CD14-positive monocyte (primary cell): ENCODE measurements around the gene FBXO7. TPM values are rescaled to one million over a fixed set of nuclear protein-coding genes. Genes with fewer than 3 reads are reported as not detected.

Experiments
- DNase-seq, 3 donors: peaks; one replicate each; pipeline ENCODE4 v3.0.0-alpha.2; 2011 to 2022
- H2AFZ ChIP-seq: 2 replicates; pipeline ENCODE4 v1.6.0; 2012; ENCODE audit warnings: mild to moderate bottlenecking, low read depth, low read length, inconsistent platforms; ENCODE audit not compliant: insufficient read depth, poor library complexity, severe bottlenecking
- H3K27ac ChIP-seq, 2 donors: 1 replicate in 1 of 2; 2 replicates in 1 of 2; pipeline ENCODE4 v1.5.1; 2012 to 2013; ENCODE audit warnings: low read length in 2 of 2, control low read depth in 1 of 2, inconsistent platforms in 1 of 2, low read depth in 1 of 2, mild to moderate bottlenecking in 1 of 2
- H3K27me3 ChIP-seq, 2 donors: one replicate each; pipeline versions ENCODE4 v1.6.0 to v1.6.1; 2011 to 2013; ENCODE audit warnings: low read length in 2 of 2; ENCODE audit not compliant: control insufficient read depth in 2 of 2, insufficient read depth in 2 of 2
- H3K36me3 ChIP-seq, 2 donors: replicated peaks in 1 of 2; 1 replicate in 1 of 2; 2 replicates in 1 of 2; pipeline versions ENCODE4 v1.5.1 to v1.6.1; 2012 to 2013; ENCODE audit warnings: low read length in 2 of 2, control low read depth in 1 of 2, inconsistent platforms in 1 of 2, mild to moderate bottlenecking in 1 of 2; ENCODE audit not compliant: insufficient read depth in 2 of 2, control insufficient read depth in 1 of 2
- H3K4me1 ChIP-seq, 2 donors: 1 replicate in 1 of 2; 2 replicates in 1 of 2; pipeline versions ENCODE4 v1.5.1 to v1.6.1; 2012 to 2013; ENCODE audit warnings: low read length in 2 of 2, control low read depth in 1 of 2, inconsistent platforms in 1 of 2, mild to moderate bottlenecking in 1 of 2, moderate library complexity in 1 of 2; ENCODE audit not compliant: insufficient read depth in 2 of 2, control insufficient read depth in 1 of 2
- H3K4me2 ChIP-seq: replicated peaks from 2 replicates; pipeline ENCODE3; 2012; ENCODE audit warnings: low read length, moderate library complexity, mild to moderate bottlenecking; ENCODE audit not compliant: poor library complexity, severe bottlenecking; ENCODE audit errors: extremely low read depth
- H3K4me3 ChIP-seq, 3 experiments: fragments of 200-600 bp in 1 of 3; sonication (generic) in 1 of 3; replicated peaks in 1 of 3; 1 replicate in 2 of 3; 2 replicates in 1 of 3; pipeline ENCODE4 v1.5.1; 2011 to 2013; ENCODE audit warnings: low read length in 3 of 3, mild to moderate bottlenecking in 3 of 3, control low read depth in 2 of 3, low read depth in 2 of 3, inconsistent platforms in 1 of 3, moderate library complexity in 1 of 3
- H3K79me2 ChIP-seq: 2 replicates; pipeline ENCODE4 v1.6.0; 2012; ENCODE audit warnings: mild to moderate bottlenecking, control low read depth, inconsistent platforms, low read length, moderate library complexity; ENCODE audit not compliant: insufficient read depth
- H3K9ac ChIP-seq: 2 replicates; pipeline ENCODE4 v1.6.0; 2017; ENCODE audit warnings: low read length, mild to moderate bottlenecking; ENCODE audit not compliant: insufficient read depth, poor library complexity, severe bottlenecking
- H3K9me3 ChIP-seq, 2 donors: replicated peaks in 1 of 2; 1 replicate in 1 of 2; 2 replicates in 1 of 2; pipeline versions ENCODE4 v1.5.1 to v1.6.1; 2012 to 2013; ENCODE audit warnings: low read length in 2 of 2, control low read depth in 1 of 2; ENCODE audit not compliant: control insufficient read depth in 1 of 2, insufficient read depth in 1 of 2
- H4K20me1 ChIP-seq: 2 replicates; pipeline ENCODE4 v1.6.0; 2012; ENCODE audit warnings: mild to moderate bottlenecking, low read length, control low read depth, moderate library complexity; ENCODE audit not compliant: insufficient read depth
- H3K27ac Mint-ChIP-seq, 7 donors: one replicate each; pipeline ENCODE4 v1.8.0; 2020; ENCODE audit warnings: mild to moderate bottlenecking in 7 of 7, mixed read lengths in 7 of 7, moderate library complexity in 6 of 7, inconsistent platforms in 2 of 7
- H3K27me3 Mint-ChIP-seq, 3 donors: one replicate each; pipeline ENCODE4 v1.8.0; 2021 to 2022; ENCODE audit warnings: low read depth in 3 of 3, mild to moderate bottlenecking in 3 of 3, mixed read lengths in 3 of 3, moderate library complexity in 3 of 3, inconsistent platforms in 1 of 3
- H3K36me3 Mint-ChIP-seq, 2 donors: one replicate each; pipeline ENCODE4 v1.8.0; 2020; ENCODE audit warnings: mixed read lengths in 2 of 2, inconsistent platforms in 1 of 2, mild to moderate bottlenecking in 1 of 2
- H3K4me1 Mint-ChIP-seq: one replicate; pipeline ENCODE4 v1.8.0; 2020; ENCODE audit warnings: mild to moderate bottlenecking, mixed read lengths
- H3K4me3 Mint-ChIP-seq, 2 donors: one replicate each; pipeline ENCODE4 v1.8.0; 2020; ENCODE audit warnings: mild to moderate bottlenecking in 2 of 2, mixed read lengths in 2 of 2, moderate library complexity in 1 of 2
- H3K9me3 Mint-ChIP-seq, 7 donors: one replicate each; pipeline ENCODE4 v1.8.0; 2020 to 2022; ENCODE audit warnings: mixed read lengths in 7 of 7, mild to moderate bottlenecking in 6 of 7, moderate library complexity in 6 of 7, inconsistent platforms in 2 of 7
- CTCF ChIP-seq: fragments of 200-600 bp; IDR thresholded peaks from one replicate; pipeline ENCODE4 v1.8.0; 2022; ENCODE audit warnings: antibody characterized with exemption, mild to moderate bottlenecking
- WGBS: methylation state at CpG from one replicate; pipeline ENCODE4 v1.1.5; 2013; ENCODE audit warnings: missing lambda C conversion rate; ENCODE audit not compliant: insufficient coverage; 5-methylcytosine and 5-hydroxymethylcytosine counted together
- intact Hi-C, 2 donors: fragments of 100-400 bp; cut with micrococcal nuclease; formaldehyde crosslinking; loops; one replicate each; pipeline versions ENCODE4 v1.15.0 to v1.15.1; 2023
- polyA plus RNA-seq, 3 donors: library from polyadenylated mRNA; depleted of rRNA in 1 of 3; unstranded in 2 of 3; stranded (reverse) in 1 of 3; fragments of 300-500 nt in 2 of 3; fragments of >200 nt in 1 of 3; fragmentation: Illumina TruSeq in 2 of 3; gene quantifications; 1 replicate in 2 of 3; 2 replicates in 1 of 3; pipeline ENCODE4 v1.2.3, GENCODE V29; 2012 to 2021

FBXO7 gene
- polyA plus RNA-seq, 3 donors: 56.7 to 116 (median 103) TPM

DNA sequence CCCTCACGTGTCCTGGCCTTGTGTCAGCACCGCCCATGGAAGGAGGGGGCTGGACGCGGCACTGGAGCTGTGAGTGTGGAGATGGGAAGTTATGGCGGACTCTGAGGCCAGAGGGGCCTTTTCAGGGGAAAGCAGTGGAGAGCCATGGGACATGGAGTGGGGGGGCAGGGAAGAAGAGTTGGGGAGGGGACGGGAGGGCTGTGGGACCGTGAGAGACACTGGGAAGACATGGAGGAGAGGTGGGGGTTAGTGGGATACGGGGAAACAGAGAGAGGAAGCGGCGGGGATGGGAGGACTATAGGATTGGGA lies 58.2 kb downstream of the FBXO7 start:
- Mint-ChIP-seq H3K27ac (no peak overlapping the region), H3K27me3 (peaks cover 0 to 7% (median 3%) of the 10 kb centered on the region in 3 donors), H3K4me1 (peaks cover 4% of the 10 kb centered on the region), H3K4me3 (no peak overlapping the region), H3K36me3 (no peaks in the 10 kb centered on the region), H3K9me3 (peaks cover 0 to 2% (median 0%) of the 10 kb centered on the region in 7 donors)
- Histone ChIP-seq H3K36me3 (no peaks in the 10 kb centered on the region), H2AFZ (no peak overlapping the region), H4K20me1 (no peaks in the 10 kb centered on the region), H3K4me2 (no peak overlapping the region), H3K4me3 (no peak overlapping the region), H3K27me3 (no peaks in the 10 kb centered on the region), H3K27ac (no peak overlapping the region), H3K9ac (no peak overlapping the region), H3K4me1 (no peaks in the 10 kb centered on the region), H3K9me3 (no peaks in the 10 kb centered on the region), H3K79me2 (no peaks in the 10 kb centered on the region)
- WGBS: 93% methylated on average over 5 of the region's 10 CpGs
- no peak for DNase-seq
- TF ChIP-seq CTCF: no peak
- intact Hi-C loops: no loop called here

GRCh38 chr22:32533265-32534111 lies 58.9 kb downstream of the FBXO7 start:
- Histone ChIP-seq H3K4me1 (no peaks in the 10 kb centered on the region), H3K9me3 (no peaks in the 10 kb centered on the region), H2AFZ (no peak overlapping the region), H4K20me1 (no peaks in the 10 kb centered on the region), H3K9ac (no peak overlapping the region), H3K79me2 (no peaks in the 10 kb centered on the region), H3K4me2 (no peak overlapping the region), H3K4me3 (no peak overlapping the region), H3K36me3 (no peaks in the 10 kb centered on the region), H3K27me3 (no peaks in the 10 kb centered on the region), H3K27ac (no peak overlapping the region)
- peaks cover 4% of the 10 kb centered on the region for H3K4me1 Mint-ChIP-seq
- peaks cover 0 to 7% (median 3%) of the 10 kb centered on the region in 3 donors for H3K27me3 Mint-ChIP-seq
- no peak overlapping the region for H3K4me3 Mint-ChIP-seq
- peaks cover 0 to 2% (median 0%) of the 10 kb centered on the region in 7 donors for H3K9me3 Mint-ChIP-seq
- intact Hi-C loops: no loop called here
- WGBS: 97% methylated on average over 11 of the region's 15 CpGs
- TF ChIP-seq CTCF: no peak
- DNase-seq: no peak
- no peak overlapping the region for H3K27ac Mint-ChIP-seq
- H3K36me3 Mint-ChIP-seq: no peaks in the 10 kb centered on the region
